MM.1S (cell line): ENCODE results near the gene ID1.

ENCODE experiments used
- DNase-seq: peaks from one replicate; pipeline ENCODE4 v3.0.0-alpha.2; 2015
- H2AFZ ChIP-seq: fragments of 300-600 bp; sonication (generic); 2 replicates; pipeline ENCODE4 v1.6.0; 2016; ENCODE audit warnings: antibody characterized with exemption, low read length
- H3F3A ChIP-seq: fragments of 300-600 bp; sonication (generic); 2 replicates; pipeline ENCODE4 v1.6.1; 2016; ENCODE audit warnings: mild to moderate bottlenecking, antibody characterized with exemption, low read length, moderate library complexity, mixed read lengths; ENCODE audit not compliant: insufficient read depth
- H3K27ac ChIP-seq: fragments of 300-600 bp; sonication (generic); 2 replicates; pipeline ENCODE4 v1.5.1; 2016; ENCODE audit warnings: mild to moderate bottlenecking, low read length
- H3K27me3 ChIP-seq: fragments of 300-600 bp; sonication (generic); replicated peaks from 2 replicates; pipeline ENCODE4 v1.6.0; 2016; ENCODE audit warnings: low read length; ENCODE audit not compliant: insufficient read depth
- H3K36me3 ChIP-seq: fragments of 300-600 bp; sonication (generic); replicated peaks from 2 replicates; pipeline ENCODE4 v1.6.1; 2016; ENCODE audit warnings: mild to moderate bottlenecking, low read length, mixed read lengths; ENCODE audit not compliant: insufficient read depth
- H3K4me1 ChIP-seq: fragments of 300-600 bp; sonication (generic); 2 replicates; pipeline ENCODE4 v1.6.1; 2016; ENCODE audit warnings: low read length, mixed read lengths
- H3K4me2 ChIP-seq: fragments of 300-600 bp; sonication (generic); 2 replicates; pipeline ENCODE4 v1.6.0; 2016; ENCODE audit warnings: low read depth, low read length
- H3K4me3 ChIP-seq: fragments of 300-600 bp; sonication (generic); 2 replicates; pipeline ENCODE4 v1.5.1; 2016; ENCODE audit warnings: low read length, mixed read lengths
- H3K79me2 ChIP-seq: fragments of 300-600 bp; sonication (generic); 2 replicates; pipeline ENCODE4 v1.6.1; 2016; ENCODE audit warnings: mixed run types, low read length, mixed read lengths
- H3K9ac ChIP-seq: fragments of 300-600 bp; sonication (generic); 2 replicates; pipeline ENCODE4 v1.6.1; 2016; ENCODE audit warnings: low read length, mixed read lengths
- H3K9me2 ChIP-seq: fragments of 300-600 bp; sonication (generic); replicated peaks from 2 replicates; pipeline ENCODE4 v1.6.1; 2016; ENCODE audit warnings: mild to moderate bottlenecking, low read length, mixed read lengths; ENCODE audit not compliant: insufficient read depth
- H3K9me3 ChIP-seq: fragments of 300-600 bp; sonication (generic); replicated peaks from 2 replicates; pipeline ENCODE4 v1.6.1; 2016; ENCODE audit warnings: mild to moderate bottlenecking, low read length, mixed read lengths; ENCODE audit not compliant: insufficient read depth
- H4K20me1 ChIP-seq: fragments of 300-600 bp; sonication (generic); 2 replicates; pipeline ENCODE4 v1.6.1; 2016; ENCODE audit warnings: mild to moderate bottlenecking, low read length, moderate library complexity, mixed read lengths; ENCODE audit not compliant: insufficient read depth
- EZH2 ChIP-seq: fragments of 300-600 bp; sonication (generic); optimal IDR thresholded peaks from 2 replicates; pipeline ENCODE3; 2017; ENCODE audit warnings: low read depth, mild to moderate bottlenecking, antibody characterized with exemption, low read length, mixed read lengths
- EZH2phosphoT487 ChIP-seq: fragments of 300-600 bp; sonication (generic); IDR thresholded peaks from 2 replicates; pipeline ENCODE4 v1.6.1; 2018; ENCODE audit warnings: antibody characterized with exemption, low read length
- TF ChIP-seq, protein P1 (sequence below): fragments of 300-600 bp; sonication (generic); IDR thresholded peaks from 2 replicates; pipeline ENCODE4 v1.5.1; 2016; ENCODE audit warnings: antibody characterized with exemption, low read length, mixed read lengths

The ID1 gene

DNA sequence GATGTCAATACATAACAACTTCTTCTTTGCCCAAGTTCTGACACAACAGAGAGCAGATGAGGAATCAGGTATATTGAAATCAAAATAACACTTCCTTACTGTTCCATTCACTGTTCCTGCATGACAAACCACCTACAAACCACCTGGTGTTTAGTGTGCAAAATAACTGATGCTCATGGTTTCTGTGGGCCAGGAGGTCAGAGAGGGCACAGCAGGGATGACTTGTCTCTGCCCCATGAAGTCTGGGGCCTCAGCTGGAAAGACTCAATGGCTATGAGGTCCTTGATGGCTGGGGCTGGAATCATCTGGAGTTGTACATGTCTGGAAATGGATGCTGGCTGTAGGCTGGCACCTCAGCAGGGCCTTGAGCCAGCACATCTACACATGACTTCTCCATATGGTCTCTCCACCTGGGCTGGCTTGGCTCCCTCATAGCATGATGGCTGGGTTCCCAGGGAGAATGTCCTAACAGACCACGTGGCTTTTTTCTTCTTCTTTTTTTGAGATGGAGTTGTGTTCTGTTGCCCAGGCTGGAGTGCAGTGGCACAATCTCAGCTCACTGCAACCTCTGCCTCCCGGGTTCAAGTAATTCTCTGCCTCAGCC is 25.2 kb downstream of the ID1 start:
- H3K27ac ChIP-seq = no peak overlapping the region
- no peaks in the 10 kb centered on the region for H3F3A ChIP-seq
- no peak overlapping the region for H3K9ac ChIP-seq
- 0 out of 2 replicates have a peak overlapping the region, but pooled peaks have one; percentile 34 for H2AFZ ChIP-seq
- no peaks in the 10 kb centered on the region for H3K27me3 ChIP-seq
- no peaks in the 10 kb centered on the region for H3K79me2 ChIP-seq
- H3K4me2 ChIP-seq = no peak overlapping the region
- H3K36me3 ChIP-seq = no peaks in the 10 kb centered on the region
- H3K4me3 ChIP-seq = no peak overlapping the region
- H3K4me1 ChIP-seq = no peaks in the 10 kb centered on the region
- H4K20me1 ChIP-seq = no peaks in the 10 kb centered on the region
- no peaks in the 10 kb centered on the region for H3K9me3 ChIP-seq
- no peaks in the 10 kb centered on the region for H3K9me2 ChIP-seq
- TF ChIP-seq EZH2phosphoT487 (no peak), EZH2 (no peak)
- TF ChIP-seq, protein P1, sequence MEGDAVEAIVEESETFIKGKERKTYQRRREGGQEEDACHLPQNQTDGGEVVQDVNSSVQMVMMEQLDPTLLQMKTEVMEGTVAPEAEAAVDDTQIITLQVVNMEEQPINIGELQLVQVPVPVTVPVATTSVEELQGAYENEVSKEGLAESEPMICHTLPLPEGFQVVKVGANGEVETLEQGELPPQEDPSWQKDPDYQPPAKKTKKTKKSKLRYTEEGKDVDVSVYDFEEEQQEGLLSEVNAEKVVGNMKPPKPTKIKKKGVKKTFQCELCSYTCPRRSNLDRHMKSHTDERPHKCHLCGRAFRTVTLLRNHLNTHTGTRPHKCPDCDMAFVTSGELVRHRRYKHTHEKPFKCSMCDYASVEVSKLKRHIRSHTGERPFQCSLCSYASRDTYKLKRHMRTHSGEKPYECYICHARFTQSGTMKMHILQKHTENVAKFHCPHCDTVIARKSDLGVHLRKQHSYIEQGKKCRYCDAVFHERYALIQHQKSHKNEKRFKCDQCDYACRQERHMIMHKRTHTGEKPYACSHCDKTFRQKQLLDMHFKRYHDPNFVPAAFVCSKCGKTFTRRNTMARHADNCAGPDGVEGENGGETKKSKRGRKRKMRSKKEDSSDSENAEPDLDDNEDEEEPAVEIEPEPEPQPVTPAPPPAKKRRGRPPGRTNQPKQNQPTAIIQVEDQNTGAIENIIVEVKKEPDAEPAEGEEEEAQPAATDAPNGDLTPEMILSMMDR = no peak
- no peak for DNase-seq

GRCh38 chr20:31632548-31633338 is 27.7 kb downstream of the ID1 start:
- Histone ChIP-seq H3K9me3 (no peaks in the 10 kb centered on the region), H3K27me3 (no peaks in the 10 kb centered on the region), H3F3A (no peaks in the 10 kb centered on the region), H3K9ac (no peak overlapping the region), H4K20me1 (no peaks in the 10 kb centered on the region), H3K4me3 (no peak overlapping the region), H3K9me2 (no peaks in the 10 kb centered on the region), H3K4me2 (no peak overlapping the region), H3K27ac (no peak overlapping the region), H3K36me3 (no peaks in the 10 kb centered on the region), H2AFZ (no peak overlapping the region), H3K4me1 (no peaks in the 10 kb centered on the region), H3K79me2 (no peaks in the 10 kb centered on the region)
- DNase-seq = no peak
- TF ChIP-seq, protein P1 = no peak
- TF ChIP-seq EZH2phosphoT487 (no peak), EZH2 (no peak)

DNA sequence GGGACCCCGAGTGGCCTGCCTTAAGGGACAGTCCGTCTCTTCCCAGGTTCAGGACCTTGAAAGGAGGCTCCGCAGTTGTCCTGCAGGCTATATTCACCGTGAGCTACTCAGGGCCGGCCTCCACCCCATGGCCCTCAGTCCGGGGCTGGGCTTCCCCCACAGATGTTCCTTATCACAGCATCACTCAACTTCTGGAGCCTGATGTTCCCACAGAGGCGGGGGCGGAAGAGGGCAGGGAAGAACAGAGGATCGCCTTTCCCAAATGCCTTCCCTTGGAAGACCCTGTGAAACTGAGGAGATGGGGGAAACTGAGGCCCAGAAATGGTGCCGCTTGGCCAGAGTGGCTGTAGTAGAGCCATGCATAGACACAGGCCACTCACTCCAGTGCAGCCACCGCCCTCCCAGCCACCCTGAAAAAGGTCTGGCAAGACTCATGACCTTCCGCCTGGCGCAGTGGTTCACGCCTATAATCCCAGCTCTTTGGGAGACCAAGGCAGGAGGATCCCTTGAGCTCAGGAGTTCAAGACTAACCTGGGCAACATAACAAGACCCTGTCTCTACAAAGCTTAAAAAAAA is 28.3 kb downstream of the ID1 start:
- Histone ChIP-seq H3K27ac (no peak overlapping the region), H3K4me3 (no peak overlapping the region), H4K20me1 (no peaks in the 10 kb centered on the region), H3K4me2 (no peak overlapping the region; the same call in 1 of the 2 replicates), H3K9me3 (no peaks in the 10 kb centered on the region), H3K9me2 (no peaks in the 10 kb centered on the region), H2AFZ (no peak overlapping the region), H3K4me1 (no peaks in the 10 kb centered on the region), H3F3A (no peaks in the 10 kb centered on the region), H3K9ac (no peak overlapping the region), H3K27me3 (no peaks in the 10 kb centered on the region), H3K79me2 (no peaks in the 10 kb centered on the region), H3K36me3 (no peaks in the 10 kb centered on the region)
- no peak for DNase-seq
- no peak for TF ChIP-seq EZH2
- TF ChIP-seq, protein P1 = no peak
- TF ChIP-seq EZH2phosphoT487 = no peak
